Right lobe of liver (tissue), 6 donors: ENCODE results near the gene ALOXE3. TPM values are rescaled to one million over a fixed set of nuclear protein-coding genes. Genes with fewer than 3 reads are reported as not detected.

ENCODE experiments used
- ATAC-seq, 4 donors: fragments of 200-7000 bp; cut with Tn5 transposase; one replicate each; pipeline ENCODE4 v1.9.1; 2020; ENCODE audit warnings: mild to moderate bottlenecking in 4 of 4, moderate library complexity in 4 of 4
- DNase-seq, 3 donors: peaks; one replicate each; pipeline ENCODE4 v3.0.0-alpha.2; 2020
- H3K27ac ChIP-seq, 3 donors: fragments of 200-600 bp; one replicate each; pipeline ENCODE4 v1.8.0; 2022
- H3K27me3 ChIP-seq, 2 donors: fragments of 200-600 bp; one replicate each; pipeline ENCODE4 v1.8.0; 2022
- H3K36me3 ChIP-seq, 4 donors: fragments of 200-600 bp; sonication (generic) in 1 of 4; one replicate each; pipeline versions ENCODE4 v1.5.1 to v1.8.0; 2017 to 2022; ENCODE audit warnings: control low read depth in 1 of 4
- H3K4me1 ChIP-seq, 4 donors: fragments of 200-600 bp; sonication (generic) in 1 of 4; one replicate each; pipeline versions ENCODE4 v1.5.1 to v1.8.0; 2017 to 2022; ENCODE audit warnings: control low read depth in 1 of 4
- H3K4me3 ChIP-seq, 3 donors: fragments of 200-600 bp; one replicate each; pipeline ENCODE4 v1.8.0; 2022
- H3K9me3 ChIP-seq, 4 donors: fragments of 200-600 bp; sonication (generic) in 1 of 4; one replicate each; pipeline versions ENCODE4 v1.5.1 to v1.8.0; 2017 to 2022; ENCODE audit warnings: control low read depth in 1 of 4
- POLR2A ChIP-seq: fragments of 450-650 bp; IDR thresholded peaks from one replicate; pipeline ENCODE4 v1.6.1; 2017; ENCODE audit warnings: antibody characterized with exemption, mild to moderate bottlenecking
- WGBS: methylation state at CpG from one replicate; pipeline ENCODE4 v1.1.6; 2018; ENCODE audit warnings: low coverage, low lambda C conversion rate; ENCODE audit not compliant: insufficient coverage; ENCODE audit errors: missing lambda C conversion rate; 5-methylcytosine and 5-hydroxymethylcytosine counted together
- intact Hi-C, 2 donors: fragments of 100-400 bp; cut with DNase I; formaldehyde crosslinking; loops; one replicate each; pipeline versions ENCODE4 v1.11.2 to v1.14.1; 2022
- total RNA-seq, 6 experiments: library from RNA; depleted of rRNA in 2 of 6; stranded (reverse); fragments of >200 nt in 2 of 6; fragmentation: NEBNext Ultra II Directional in 3 of 6; extraction: Animal tissue kit (Norgen Biotek cat#: 25700) in 3 of 6; gene quantifications; one replicate each; pipeline versions ENCODE4 v1.1.0 to v1.2.4, GENCODE V29; 2016 to 2023
- TF ChIP-seq, protein P1 (sequence below), 4 donors: fragments of 200-600 bp in 3 of 4; fragments of 450-650 bp in 1 of 4; IDR thresholded peaks; one replicate each; pipeline versions ENCODE4 v1.5.1 to v1.8.0; 2016 to 2022; ENCODE audit warnings: antibody characterized with exemption in 4 of 4, mild to moderate bottlenecking in 2 of 4
- donor health status: DM: no; HTN: yes; CAD: no.
- donor health status: DM: no; HTN: no; CAD: no.
- donor health status: DM: no; HTN: no; CAD: no.
- donor health status: DM: no; HTN: yes; CAD: no.
- donor health status: DM: no; HTN: yes; CAD: no.

Gene ALOXE3
- total RNA-seq, 6 experiments from 2014 or later = not detected

DNA sequence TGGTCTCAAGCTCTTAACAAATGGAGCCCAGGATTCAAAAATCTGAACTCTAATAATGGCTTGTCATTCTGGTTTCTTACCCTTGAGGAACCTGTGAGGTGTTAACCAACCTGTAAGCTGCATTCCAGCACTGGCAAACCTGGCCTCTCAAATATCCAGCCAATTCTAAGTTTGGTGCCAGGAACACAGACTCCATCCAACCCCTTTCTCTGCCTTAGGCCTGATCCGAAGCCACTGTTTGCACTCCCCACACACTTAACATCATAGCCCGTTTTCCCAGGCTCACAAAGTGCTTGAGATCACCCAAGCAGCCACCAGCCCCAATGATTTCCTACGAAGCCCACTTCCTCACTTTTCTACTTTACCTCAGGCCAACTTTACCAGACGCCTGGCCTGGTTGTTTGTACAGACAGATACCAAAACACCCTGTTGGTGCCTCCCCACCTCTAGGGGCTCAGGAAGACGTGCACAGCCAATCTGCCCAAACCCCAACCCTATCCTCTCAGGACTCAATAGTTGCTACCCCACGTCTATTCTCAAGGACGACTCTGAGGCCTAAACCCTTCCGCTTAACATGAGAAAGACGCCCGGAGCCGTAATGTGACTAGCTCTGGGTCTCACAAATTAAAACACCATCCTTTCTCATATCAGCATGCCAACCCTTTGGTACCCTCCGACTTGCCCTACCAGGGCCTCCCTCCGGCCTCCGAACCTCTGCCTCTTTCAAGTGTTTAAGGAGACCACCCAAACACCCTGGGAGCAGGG is 37.1 kb upstream of the ALOXE3 start:
- Histone ChIP-seq H3K4me1 (peaks cover 0 to 30% (median 9%) of the 10 kb centered on the region in 4 donors), H3K4me3 (peak overlapping the region; percentile 79 to 94 (median 80)), H3K36me3 (peaks cover 0 to 11% (median 4%) of the 10 kb centered on the region in 4 donors), H3K9me3 (no peaks in the 10 kb centered on the region), H3K27ac (peak overlapping the region; percentile 99 to 100 (median 100)), H3K27me3 (no peaks in the 10 kb centered on the region)
- WGBS = 14% methylated on average over 7 of the region's 14 CpGs
- ATAC-seq (no peak), DNase-seq (no peak)
- intact Hi-C loops = no loop called here
- TF ChIP-seq, protein P1, sequence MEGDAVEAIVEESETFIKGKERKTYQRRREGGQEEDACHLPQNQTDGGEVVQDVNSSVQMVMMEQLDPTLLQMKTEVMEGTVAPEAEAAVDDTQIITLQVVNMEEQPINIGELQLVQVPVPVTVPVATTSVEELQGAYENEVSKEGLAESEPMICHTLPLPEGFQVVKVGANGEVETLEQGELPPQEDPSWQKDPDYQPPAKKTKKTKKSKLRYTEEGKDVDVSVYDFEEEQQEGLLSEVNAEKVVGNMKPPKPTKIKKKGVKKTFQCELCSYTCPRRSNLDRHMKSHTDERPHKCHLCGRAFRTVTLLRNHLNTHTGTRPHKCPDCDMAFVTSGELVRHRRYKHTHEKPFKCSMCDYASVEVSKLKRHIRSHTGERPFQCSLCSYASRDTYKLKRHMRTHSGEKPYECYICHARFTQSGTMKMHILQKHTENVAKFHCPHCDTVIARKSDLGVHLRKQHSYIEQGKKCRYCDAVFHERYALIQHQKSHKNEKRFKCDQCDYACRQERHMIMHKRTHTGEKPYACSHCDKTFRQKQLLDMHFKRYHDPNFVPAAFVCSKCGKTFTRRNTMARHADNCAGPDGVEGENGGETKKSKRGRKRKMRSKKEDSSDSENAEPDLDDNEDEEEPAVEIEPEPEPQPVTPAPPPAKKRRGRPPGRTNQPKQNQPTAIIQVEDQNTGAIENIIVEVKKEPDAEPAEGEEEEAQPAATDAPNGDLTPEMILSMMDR (IDR thresholded peaks at IDR 0.05) = no peak
- no peak for TF ChIP-seq POLR2A

DNA sequence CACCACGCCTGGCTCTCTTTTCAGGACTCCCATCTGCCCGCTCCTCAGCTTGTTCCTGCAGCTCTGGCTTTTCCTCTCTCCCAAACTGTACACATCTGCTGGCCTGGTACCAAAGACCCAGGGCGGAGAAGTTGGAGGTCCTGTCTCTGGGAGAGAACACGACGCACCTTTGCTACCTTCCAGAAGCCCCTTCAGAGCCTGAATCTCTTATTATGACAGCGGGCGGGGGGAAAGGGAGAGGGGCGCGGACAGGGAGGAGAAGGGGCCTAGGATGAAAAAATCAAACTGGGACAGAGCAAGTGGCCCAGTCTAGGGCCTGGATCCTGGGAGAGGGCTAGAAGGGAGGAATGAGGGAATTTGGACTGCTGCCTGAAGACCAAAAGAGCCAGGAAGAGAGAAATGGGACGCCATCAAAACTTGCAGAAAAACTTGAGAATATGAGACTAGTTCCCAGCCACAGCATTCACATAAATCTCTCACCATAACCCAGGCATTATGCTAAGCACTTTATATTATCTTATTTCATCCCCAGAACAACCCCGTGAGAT is 36.4 kb upstream of the ALOXE3 start:
- Histone ChIP-seq H3K27ac (peak overlapping the region; percentile 99 to 100 (median 100)), H3K4me1 (peaks cover 0 to 32% (median 10%) of the 10 kb centered on the region in 4 donors), H3K4me3 (peak overlapping the region; percentile 79 to 94 (median 80)), H3K9me3 (no peaks in the 10 kb centered on the region), H3K36me3 (peaks cover 0 to 18% (median 9%) of the 10 kb centered on the region in 4 donors), H3K27me3 (no peaks in the 10 kb centered on the region)
- TF ChIP-seq, protein P1 (IDR thresholded peaks at IDR 0.05) = no peak
- TF ChIP-seq POLR2A = no peak
- 7% methylated on average over 10 of the region's 11 CpGs for WGBS
- DNase-seq (no peak), ATAC-seq (no peak)
- intact Hi-C loops = no loop called here

DNA sequence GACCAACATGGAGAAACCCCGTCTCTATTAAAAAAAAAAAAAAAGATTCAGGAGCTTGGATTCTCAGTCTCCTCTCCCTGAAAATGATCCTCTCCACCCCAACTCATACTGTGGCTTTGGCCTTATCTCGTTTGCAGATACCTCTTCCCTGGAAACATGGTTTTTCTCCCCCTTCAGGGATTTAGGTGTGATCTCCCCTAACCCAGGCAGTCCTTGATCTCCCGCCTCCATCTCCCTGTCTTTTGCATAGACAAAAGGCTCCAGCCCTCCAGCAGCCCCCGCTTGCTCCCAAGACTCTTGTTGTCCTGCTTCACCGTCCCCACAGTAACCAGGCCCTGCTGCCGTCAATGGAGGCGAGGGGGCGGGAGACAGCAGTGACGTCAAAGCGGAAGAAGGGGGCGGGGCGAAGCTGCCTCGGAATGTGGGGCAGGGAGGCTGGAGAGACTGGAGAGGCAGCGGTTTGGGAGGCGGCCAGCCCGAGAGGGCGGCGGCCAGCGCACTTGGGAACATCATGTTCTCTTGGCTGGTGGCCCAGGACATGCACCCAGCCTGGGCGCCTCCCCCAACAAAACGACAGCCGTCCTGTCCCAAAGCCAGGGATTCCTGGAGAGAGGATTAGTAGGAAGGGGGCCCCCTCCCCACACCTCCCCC is 35.8 kb upstream of the ALOXE3 start:
- no peaks in the 10 kb centered on the region for H3K27me3 ChIP-seq
- H3K4me1 ChIP-seq = peaks cover 0 to 29% (median 10%) of the 10 kb centered on the region in 4 donors
- ATAC-seq = peak; percentile 46 to 64 (median 52)
- peaks cover 0 to 24% (median 14%) of the 10 kb centered on the region in 4 donors for H3K36me3 ChIP-seq
- H3K9me3 ChIP-seq = no peaks in the 10 kb centered on the region
- under 1% methylated on average over 14 of the region's 22 CpGs for WGBS
- peak; percentile 99 to 100 (median 99) for DNase-seq
- peak overlapping the region; percentile 99 to 100 (median 100) for H3K27ac ChIP-seq
- peak overlapping the region; percentile 79 to 94 (median 80) for H3K4me3 ChIP-seq
- intact Hi-C loops = no loop called here
- TF ChIP-seq, protein P1 (IDR thresholded peaks at IDR 0.05) = no peak
- TF ChIP-seq POLR2A = peak; percentile 75

DNA sequence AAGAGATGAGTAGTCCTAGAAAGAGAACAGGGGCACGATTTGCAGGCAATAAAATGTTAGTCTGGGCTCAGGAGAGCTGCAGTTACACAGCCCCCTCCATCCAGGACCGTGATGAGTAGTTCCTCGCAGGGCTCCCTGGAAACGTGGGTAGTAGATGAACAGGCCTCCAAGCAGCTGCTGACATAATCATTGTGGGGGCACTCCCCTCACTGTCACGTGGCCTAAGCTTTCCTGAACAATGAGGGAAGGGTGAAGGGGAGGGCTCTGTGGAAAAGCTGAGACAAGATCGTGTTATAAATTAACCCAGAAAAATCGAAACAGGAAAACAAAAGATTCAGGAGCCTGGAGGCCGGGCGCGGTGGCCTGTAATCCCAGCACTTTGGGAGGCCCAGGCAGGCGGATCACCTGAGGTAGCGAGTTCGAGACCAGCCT is 35.2 kb upstream of the ALOXE3 start:
- DNase-seq (peak; percentile 76 to 90 (median 87)), ATAC-seq (peak; percentile 28 to 44 (median 34))
- no peaks in the 10 kb centered on the region for H3K9me3 ChIP-seq

More for the DNA sequence above, 35.2 kb upstream of the ALOXE3 start:
- intact Hi-C loops = no loop called here
- Histone ChIP-seq H3K4me3 (peak overlapping the region in 2 of 3 donors; percentile 79 to 94), H3K27me3 (no peaks in the 10 kb centered on the region), H3K27ac (peak overlapping the region; percentile 99 to 100 (median 100)), H3K36me3 (peaks cover 1 to 29% (median 17%) of the 10 kb centered on the region in 4 donors), H3K4me1 (peaks cover 0 to 27% (median 9%) of the 10 kb centered on the region in 4 donors)
- TF ChIP-seq, protein P1 (IDR thresholded peaks at IDR 0.05) = no peak
- TF ChIP-seq POLR2A = peak; percentile 65
- WGBS = 4% methylated on average over 10 of the region's 13 CpGs
